Neuronal stem cell (in vitro differentiated cells): ENCODE results near the gene GPBP1.

ENCODE experiments used
- DNase-seq: peaks from one replicate; pipeline ENCODE4 v3.0.0-alpha.2; 2013; ENCODE audit warnings: low spot score
- H2AFZ ChIP-seq: one replicate; pipeline ENCODE4 v1.6.1; 2013; ENCODE audit warnings: mild to moderate bottlenecking, low read length, inconsistent platforms
- H2AK5ac ChIP-seq: 2 replicates; pipeline ENCODE4 v1.6.1; 2013; ENCODE audit warnings: low read depth, mild to moderate bottlenecking, inconsistent platforms, low read length, moderate library complexity, mixed read lengths
- H2BK120ac ChIP-seq: 2 replicates; pipeline ENCODE4 v1.6.1; 2013; ENCODE audit warnings: low read depth, mild to moderate bottlenecking, inconsistent platforms, low read length, moderate library complexity, mixed read lengths
- H2BK12ac ChIP-seq: one replicate; pipeline ENCODE4 v1.6.1; 2013; ENCODE audit warnings: low read length, inconsistent platforms
- H2BK15ac ChIP-seq: 2 replicates; pipeline ENCODE4 v1.6.1; 2013; ENCODE audit warnings: mild to moderate bottlenecking, low read length, inconsistent platforms, mixed read lengths
- H2BK5ac ChIP-seq: one replicate; pipeline ENCODE4 v1.6.1; 2013; ENCODE audit warnings: inconsistent platforms, mild to moderate bottlenecking, low read length, moderate library complexity
- H3K14ac ChIP-seq: one replicate; pipeline ENCODE4 v1.6.1; 2013; ENCODE audit warnings: low read length, inconsistent platforms
- H3K18ac ChIP-seq: 2 replicates; pipeline ENCODE4 v1.6.1; 2013; ENCODE audit warnings: low read length, inconsistent platforms
- H3K23ac ChIP-seq: 2 replicates; pipeline ENCODE4 v1.6.1; 2013; ENCODE audit warnings: low read depth, mild to moderate bottlenecking, mixed read lengths, low read length, inconsistent platforms; ENCODE audit not compliant: poor library complexity
- H3K27ac ChIP-seq: replicated peaks from 3 replicates; pipeline ENCODE4 v1.5.1; 2013; ENCODE audit warnings: low read length, inconsistent platforms
- H3K27me3 ChIP-seq, 3 experiments: 2 replicates each; pipeline ENCODE4 v1.6.1; 2013; ENCODE audit warnings: low read length in 3 of 3, mild to moderate bottlenecking in 2 of 3, inconsistent platforms in 1 of 3, low read depth in 1 of 3, mixed read lengths in 1 of 3, moderate library complexity in 1 of 3; ENCODE audit not compliant: control insufficient read depth in 3 of 3, insufficient read depth in 3 of 3
- H3K36me3 ChIP-seq, 2 donors: replicated peaks in 1 of 2; 2 replicates each; pipeline ENCODE4 v1.6.1; 2013; ENCODE audit warnings: low read length in 2 of 2; ENCODE audit not compliant: control insufficient read depth in 2 of 2, insufficient read depth in 2 of 2
- H3K4ac ChIP-seq: 2 replicates; pipeline ENCODE4 v1.6.1; 2013; ENCODE audit warnings: inconsistent platforms, mild to moderate bottlenecking, low read length, moderate library complexity
- H3K4me1 ChIP-seq, 2 donors: 1 replicate in 1 of 2; 2 replicates in 1 of 2; pipeline ENCODE4 v1.6.1; 2013; ENCODE audit warnings: low read length in 2 of 2, low read depth in 1 of 2; ENCODE audit not compliant: control insufficient read depth in 2 of 2, insufficient read depth in 1 of 2
- H3K4me2 ChIP-seq: one replicate; pipeline ENCODE4 v1.6.1; 2013; ENCODE audit warnings: mild to moderate bottlenecking, low read length, inconsistent platforms; ENCODE audit not compliant: insufficient read depth, poor library complexity, severe bottlenecking
- H3K4me3 ChIP-seq, 2 donors: 2 replicates each; pipeline ENCODE4 v1.5.1; 2013; ENCODE audit warnings: low read length in 2 of 2, mild to moderate bottlenecking in 2 of 2, inconsistent platforms in 1 of 2, moderate library complexity in 1 of 2
- H3K79me1 ChIP-seq: one replicate; pipeline ENCODE4 v1.6.1; 2013; ENCODE audit warnings: low read depth, mild to moderate bottlenecking, inconsistent platforms, low read length, moderate library complexity
- H3K9ac ChIP-seq: one replicate; pipeline ENCODE4 v1.6.1; 2013; ENCODE audit warnings: mild to moderate bottlenecking, low read depth, low read length, inconsistent platforms; ENCODE audit not compliant: poor library complexity
- H3K9me3 ChIP-seq, 2 donors: replicated peaks in 1 of 2; 2 replicates each; pipeline versions ENCODE3 to v1.6.1; 2013; ENCODE audit warnings: low read length in 2 of 2, mild to moderate bottlenecking in 2 of 2, inconsistent platforms in 1 of 2, low read depth in 1 of 2, mixed read lengths in 1 of 2, moderate library complexity in 1 of 2; ENCODE audit not compliant: control insufficient read depth in 2 of 2, insufficient read depth in 1 of 2
- H4K8ac ChIP-seq: one replicate; pipeline ENCODE4 v1.6.1; 2013; ENCODE audit warnings: low read depth, mild to moderate bottlenecking, inconsistent platforms, low read length, moderate library complexity
- H4K91ac ChIP-seq: one replicate; pipeline ENCODE4 v1.6.1; 2013; ENCODE audit warnings: low read length, low read depth, mild to moderate bottlenecking, inconsistent platforms; ENCODE audit not compliant: poor library complexity
- WGBS, 2 donors: extraction: QIAGEN DNeasy Blood & Tissue Kit; methylation state at CpG; one replicate each; pipeline ENCODE4 v1.1.7; 2013; ENCODE audit warnings: missing lambda C conversion rate in 2 of 2, mixed read lengths in 1 of 2; ENCODE audit not compliant: insufficient read length in 2 of 2, insufficient replicate concordance in 1 of 2; ENCODE audit errors: extremely low coverage in 2 of 2; 5-methylcytosine and 5-hydroxymethylcytosine counted together

Gene GPBP1

DNA sequence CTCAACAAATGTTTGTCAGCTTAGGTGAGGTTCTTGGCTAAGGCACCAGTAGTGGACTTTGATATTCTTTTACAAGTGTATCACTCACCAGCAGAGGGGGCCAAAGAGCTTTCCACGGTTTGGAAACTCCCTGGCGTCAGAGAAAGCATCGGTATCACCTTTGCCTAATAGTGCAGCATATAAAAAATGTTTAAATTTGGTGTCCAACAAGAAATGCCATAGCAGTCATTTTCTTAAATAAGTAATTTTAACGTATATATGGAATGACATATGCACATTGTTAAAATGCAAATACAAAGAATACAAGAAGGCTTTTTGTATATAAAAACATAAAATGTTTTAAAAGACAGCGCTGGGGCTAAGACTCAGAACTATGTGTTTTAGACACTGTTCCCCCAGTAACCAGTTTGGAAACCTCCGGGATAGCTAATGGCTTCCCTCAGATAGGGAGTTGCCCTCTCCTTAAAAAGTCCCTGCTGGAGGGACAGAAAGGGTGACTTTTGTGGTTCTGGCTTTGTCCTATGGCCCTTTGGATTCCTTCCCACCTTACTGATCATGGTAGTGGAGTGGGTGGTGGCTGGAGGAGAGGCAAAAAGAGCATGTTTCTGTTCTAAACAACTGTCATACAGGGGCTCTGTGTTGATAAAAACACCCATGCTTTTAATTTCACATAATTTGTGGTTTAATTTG is 124.6 kb downstream of the GPBP1 start:
- Histone ChIP-seq H3K79me1 (no peaks in the 10 kb centered on the region), H2BK5ac (no peak overlapping the region), H4K8ac (no peak overlapping the region), H2BK12ac (no peak overlapping the region), H3K9ac (no peak overlapping the region), H3K36me3 (no peaks in the 10 kb centered on the region), H4K91ac (no peak overlapping the region), H3K4me3 (no peak overlapping the region), H3K23ac (no peak overlapping the region), H2BK120ac (no peak overlapping the region), H2AK5ac (no peak overlapping the region), H3K27ac (no peak overlapping the region), H3K4me2 (no peak overlapping the region), H3K4ac (no peak overlapping the region), H3K18ac (no peak overlapping the region), H2BK15ac (no peak overlapping the region), H3K4me1 (peaks cover 1 to 2% of the 10 kb centered on the region in 2 donors), H3K27me3 (peaks cover 0 to 8% (median 0%) of the 10 kb centered on the region in 3 experiments), H3K14ac (no peak overlapping the region), H2AFZ (peak overlapping the region; percentile 67), H3K9me3 (no peaks in the 10 kb centered on the region)
- peak; percentile 87 for DNase-seq
- WGBS, 2 donors, result no CpG with 5 or more reads among the region's 6 CpGs

- H4K8ac ChIP-seq, result no peak overlapping the region
- H4K91ac ChIP-seq, result no peak overlapping the region
- H3K9me3 ChIP-seq, result no peaks in the 10 kb centered on the region
- no peak overlapping the region for H3K4ac ChIP-seq
- no peak overlapping the region for H3K14ac ChIP-seq
- H3K79me1 ChIP-seq, result no peaks in the 10 kb centered on the region
- DNase-seq, result peak; percentile 65
- no CpG with 5 or more reads among the region's 15 CpGs for WGBS, 2 donors
- H3K4me1 ChIP-seq, result peaks cover 1 to 2% of the 10 kb centered on the region in 2 donors
- H3K23ac ChIP-seq, result no peak overlapping the region
- H2BK12ac ChIP-seq, result no peak overlapping the region
- no peak overlapping the region for H3K18ac ChIP-seq
- H3K9ac ChIP-seq, result no peak overlapping the region
- no peak overlapping the region for H2BK5ac ChIP-seq
- H3K4me2 ChIP-seq, result no peak overlapping the region
- no peak overlapping the region for H2AK5ac ChIP-seq
- no peak overlapping the region for H2BK15ac ChIP-seq
- no peak overlapping the region for H3K27ac ChIP-seq
- no peak overlapping the region for H3K4me3 ChIP-seq
- H3K36me3 ChIP-seq, result no peaks in the 10 kb centered on the region
- H2BK120ac ChIP-seq, result no peak overlapping the region
- peak overlapping the region; percentile 67 for H2AFZ ChIP-seq
- H3K27me3 ChIP-seq, result peaks cover 0 to 7% (median 0%) of the 10 kb centered on the region in 3 experiments
Observed at GRCh38 chr5:57298985-57299491, 125.2 kb downstream of the GPBP1 start.

DNA sequence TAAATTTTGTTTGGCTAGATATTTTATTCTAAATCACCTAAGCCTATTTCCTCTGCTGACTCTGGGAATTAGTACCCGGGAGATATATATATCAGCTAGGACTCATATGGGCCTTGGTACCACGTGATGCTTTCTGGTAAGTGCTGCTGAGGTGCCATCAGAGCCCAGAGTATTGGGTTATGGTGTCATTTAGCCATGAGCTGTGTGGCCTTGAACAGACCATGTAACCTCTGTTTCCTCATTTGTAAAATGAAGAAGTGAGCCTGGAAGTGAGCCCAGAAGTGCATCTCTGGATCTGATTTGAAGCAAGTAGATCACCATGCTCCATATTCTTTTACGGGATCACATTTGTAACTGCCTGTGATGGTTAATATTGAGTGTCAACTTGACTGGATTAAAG is 126.1 kb downstream of the GPBP1 start:
- no peak overlapping the region for H3K4me2 ChIP-seq
- H2AK5ac ChIP-seq, result no peak overlapping the region
- H3K9me3 ChIP-seq, result no peaks in the 10 kb centered on the region
- DNase-seq, result no peak
- H3K4me3 ChIP-seq, result no peak overlapping the region
- no peak overlapping the region for H3K9ac ChIP-seq
- H3K4me1 ChIP-seq, result peaks cover 1 to 2% of the 10 kb centered on the region in 2 donors
- no peak overlapping the region for H4K91ac ChIP-seq
- no peak overlapping the region for H2BK12ac ChIP-seq
- H2AFZ ChIP-seq, result no peak overlapping the region
- WGBS, 2 donors, result no CpG with 5 or more reads among the region's 3 CpGs
- H3K27me3 ChIP-seq, result no peaks in the 10 kb centered on the region
- no peak overlapping the region for H3K23ac ChIP-seq
- H4K8ac ChIP-seq, result no peak overlapping the region
- H3K18ac ChIP-seq, result no peak overlapping the region
- no peaks in the 10 kb centered on the region for H3K36me3 ChIP-seq
- H2BK15ac ChIP-seq, result no peak overlapping the region
- no peak overlapping the region for H2BK5ac ChIP-seq
- no peak overlapping the region for H3K14ac ChIP-seq
- no peak overlapping the region for H3K27ac ChIP-seq
- no peak overlapping the region for H3K4ac ChIP-seq
- H2BK120ac ChIP-seq, result no peak overlapping the region
- no peaks in the 10 kb centered on the region for H3K79me1 ChIP-seq

GRCh38 chr5:57302164-57302563 is 128.3 kb downstream of the GPBP1 start:
- no peak overlapping the region for H3K9ac ChIP-seq
- WGBS, 2 donors, result no CpG with 5 or more reads among the region's 6 CpGs
- no peak overlapping the region for H3K14ac ChIP-seq
- no peak overlapping the region for H4K8ac ChIP-seq
- H3K9me3 ChIP-seq, result no peaks in the 10 kb centered on the region
- H3K4ac ChIP-seq, result no peak overlapping the region
- no peak overlapping the region for H3K18ac ChIP-seq
- DNase-seq, result no peak
- no peaks in the 10 kb centered on the region for H3K36me3 ChIP-seq
- no peaks in the 10 kb centered on the region for H3K27me3 ChIP-seq
- H2AFZ ChIP-seq, result no peak overlapping the region
- H2BK120ac ChIP-seq, result no peak overlapping the region
- H3K27ac ChIP-seq, result no peak overlapping the region
- H3K4me3 ChIP-seq, result no peak overlapping the region
- no peak overlapping the region for H2BK5ac ChIP-seq
- no peak overlapping the region for H3K4me2 ChIP-seq
- no peak overlapping the region for H3K23ac ChIP-seq
- no peak overlapping the region for H2BK15ac ChIP-seq
- no peak overlapping the region for H2AK5ac ChIP-seq
- H2BK12ac ChIP-seq, result no peak overlapping the region
- no peak overlapping the region for H4K91ac ChIP-seq
- peaks cover 1 to 2% of the 10 kb centered on the region in 2 donors for H3K4me1 ChIP-seq
- H3K79me1 ChIP-seq, result no peaks in the 10 kb centered on the region
